Inferior parietal cortex (tissue), 1 donor: ENCODE results near the gene PREX1.
"Not testable (repeated sequence)": the region's sequence is repeated elsewhere in the genome, so short reads cannot be mapped to it uniquely, and the experiment has no call there.

ENCODE experiments used
- DNase-seq: peaks from one replicate; pipeline ENCODE4 v3.0.0-alpha.2; 2016; ENCODE audit errors: extremely low spot score

The PREX1 gene

GRCh38 chr20:48773837-48774418 is 53.9 kb downstream of the PREX1 start:
- DNase-seq: no peak

GRCh38 chr20:48772183-48772976 is 55.4 kb downstream of the PREX1 start:
- DNase-seq: no peak

DNA sequence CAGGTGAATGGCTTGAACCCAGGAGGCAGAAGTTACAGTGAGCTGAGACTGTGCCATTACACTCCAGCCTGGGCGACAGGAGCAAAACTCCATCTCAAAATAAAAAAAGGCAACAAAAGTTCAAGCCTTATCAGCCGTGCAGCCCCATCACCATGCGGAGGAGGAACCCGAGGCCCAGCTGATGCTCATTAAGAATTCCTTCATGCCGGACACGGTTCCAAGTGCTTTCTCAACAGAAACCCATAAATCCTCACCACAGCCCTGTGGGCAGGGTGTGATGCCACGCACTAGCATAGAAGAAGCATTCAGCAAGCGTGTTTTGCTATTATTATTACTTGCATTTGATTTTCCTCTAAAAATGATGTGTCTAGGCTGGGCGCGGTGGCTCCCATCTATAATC is 56.3 kb downstream of the PREX1 start:
- DNase-seq: no peak

DNA sequence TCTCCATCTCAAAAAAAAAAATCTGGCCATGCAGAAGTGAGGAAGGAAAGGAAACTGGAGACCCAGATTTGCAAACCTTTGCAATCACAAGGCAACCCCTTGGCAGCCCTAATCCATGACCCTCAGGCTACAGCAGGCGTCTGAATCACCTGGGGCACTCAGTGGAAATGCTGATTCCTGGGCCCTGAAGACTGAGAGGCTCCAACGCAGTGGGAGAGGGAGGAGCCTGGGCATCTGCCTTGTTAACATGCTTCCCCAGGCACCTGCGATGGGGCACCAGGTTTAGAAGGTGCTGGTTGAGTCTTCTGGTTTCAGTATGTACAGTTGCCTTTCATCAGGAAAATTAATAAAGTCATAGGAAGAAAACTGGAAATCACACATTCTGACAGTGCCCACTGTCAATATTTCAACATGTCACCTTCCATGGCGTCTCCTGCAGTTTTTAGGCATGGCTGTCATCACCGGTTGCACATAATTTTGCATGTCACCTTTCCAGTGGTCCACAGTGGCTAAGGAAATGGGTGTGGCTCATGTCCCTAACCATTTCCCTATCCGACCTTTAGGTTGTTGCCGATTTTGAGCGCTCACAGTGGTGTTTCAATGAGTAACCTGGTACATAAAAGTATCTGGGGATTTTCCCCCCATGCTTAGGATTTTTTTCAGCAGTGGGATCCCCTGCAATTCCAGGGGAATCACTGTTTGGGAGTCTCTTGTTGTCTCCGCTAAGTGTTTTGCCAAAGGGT is 56.9 kb downstream of the PREX1 start:
- DNase-seq: no peak

DNA sequence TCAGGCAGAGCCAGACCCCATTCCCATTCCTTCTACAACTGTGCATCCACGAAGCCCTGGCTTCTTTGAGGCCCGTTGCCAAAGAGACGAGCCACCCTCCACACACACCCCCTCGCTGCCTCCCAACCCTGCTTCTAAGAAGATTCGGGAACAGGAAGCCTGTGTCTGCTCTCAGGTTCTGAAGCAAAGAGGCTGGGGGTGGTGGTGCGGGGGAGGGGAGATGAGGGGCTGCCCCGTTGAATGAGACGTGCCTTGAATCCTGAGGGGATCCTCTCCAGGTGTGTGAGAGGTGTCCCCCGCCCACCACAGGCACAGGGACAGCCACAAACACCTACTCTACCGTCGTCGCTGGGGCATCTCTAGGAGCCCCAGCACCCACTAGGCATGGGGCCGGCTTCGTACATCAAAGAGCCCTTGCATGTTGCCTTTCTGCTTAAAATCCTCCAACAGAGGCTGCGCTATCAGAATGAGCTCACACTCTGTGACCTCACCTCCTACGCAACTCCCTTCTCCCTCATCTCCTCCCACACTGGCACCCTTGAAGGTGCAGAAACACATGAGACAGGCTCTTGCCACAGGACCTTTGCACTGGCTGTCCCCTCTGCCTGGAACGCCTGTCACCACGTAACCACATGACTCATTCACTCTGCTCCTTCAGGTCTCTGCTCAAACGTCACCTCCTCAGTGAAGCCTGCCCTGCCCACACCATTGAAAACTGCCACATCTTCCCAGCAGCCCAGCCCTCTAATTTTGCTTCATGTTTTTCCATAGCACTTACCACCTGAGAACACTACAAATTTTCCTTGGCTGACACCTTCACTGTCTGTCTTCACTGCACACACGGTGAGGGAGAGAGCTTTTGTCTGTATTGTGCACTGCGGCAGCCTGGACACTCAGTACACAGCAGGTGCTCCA is 58.5 kb downstream of the PREX1 start:
- no peak for DNase-seq

GRCh38 chr20:48766961-48767960 is 60.5 kb downstream of the PREX1 start:
- no peak for DNase-seq

GRCh38 chr20:48766205-48766604 is 61.6 kb downstream of the PREX1 start:
- DNase-seq: no peak

- no peak for DNase-seq
Observed at GRCh38 chr20:48765359-48765758, 62.4 kb downstream of the PREX1 start.

GRCh38 chr20:48763216-48763914 is 64.4 kb downstream of the PREX1 start:
- no peak for DNase-seq

DNA sequence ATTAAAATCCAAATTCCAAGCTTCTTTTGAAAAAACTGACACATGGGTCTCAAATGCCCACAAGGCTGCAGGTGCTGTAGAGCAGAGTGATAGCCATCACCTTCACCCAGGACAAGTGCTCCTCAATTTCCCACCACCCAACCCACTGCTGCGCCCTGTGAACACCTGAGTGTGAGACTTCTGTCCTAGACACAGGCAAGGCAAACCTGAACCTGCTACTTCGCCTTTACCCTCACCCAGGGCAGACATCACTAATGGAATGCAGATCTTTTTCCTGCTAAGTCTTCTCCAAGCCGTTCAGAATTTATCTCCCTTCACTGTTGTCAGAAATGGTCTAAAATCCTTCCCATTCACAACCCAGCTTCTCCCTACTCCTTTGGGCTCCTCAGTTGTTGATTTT is 65.9 kb downstream of the PREX1 start:
- no peak for DNase-seq

DNA sequence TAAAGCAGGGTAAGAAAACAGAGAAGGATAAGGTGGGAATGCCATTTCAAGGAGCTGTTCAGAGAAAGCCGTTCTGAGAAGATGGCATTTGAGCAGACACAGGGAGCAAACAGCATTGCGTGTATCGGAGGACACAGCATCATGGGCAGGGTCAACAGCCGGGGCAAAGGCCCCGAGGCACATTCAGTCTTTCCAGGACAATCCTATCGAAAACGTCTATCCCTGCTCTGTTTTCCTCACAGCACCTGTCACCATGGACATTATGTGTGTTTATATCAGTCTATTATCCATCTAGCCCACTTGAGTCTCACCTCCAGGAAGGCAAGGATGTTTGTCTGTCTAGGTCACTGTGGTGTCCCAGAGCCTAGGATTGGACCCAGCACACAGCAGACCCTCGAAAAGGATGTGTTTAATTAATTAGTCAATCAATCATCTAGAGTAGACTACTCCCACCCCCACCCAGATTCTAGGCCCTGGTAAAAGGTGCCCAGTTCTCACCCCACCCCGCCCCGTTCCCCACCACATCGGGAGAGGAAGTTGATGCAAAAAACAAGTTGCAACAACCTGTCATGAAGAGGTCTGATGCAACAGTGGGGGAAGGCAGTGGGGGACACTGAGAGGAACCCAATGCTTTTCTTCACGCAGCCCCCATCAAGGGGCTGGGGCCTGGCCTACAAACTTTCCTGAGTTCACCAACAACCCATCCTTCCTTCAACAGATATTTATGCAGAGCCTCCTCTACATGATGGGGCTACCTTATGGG is 66.6 kb downstream of the PREX1 start:
- DNase-seq: no peak

DNA sequence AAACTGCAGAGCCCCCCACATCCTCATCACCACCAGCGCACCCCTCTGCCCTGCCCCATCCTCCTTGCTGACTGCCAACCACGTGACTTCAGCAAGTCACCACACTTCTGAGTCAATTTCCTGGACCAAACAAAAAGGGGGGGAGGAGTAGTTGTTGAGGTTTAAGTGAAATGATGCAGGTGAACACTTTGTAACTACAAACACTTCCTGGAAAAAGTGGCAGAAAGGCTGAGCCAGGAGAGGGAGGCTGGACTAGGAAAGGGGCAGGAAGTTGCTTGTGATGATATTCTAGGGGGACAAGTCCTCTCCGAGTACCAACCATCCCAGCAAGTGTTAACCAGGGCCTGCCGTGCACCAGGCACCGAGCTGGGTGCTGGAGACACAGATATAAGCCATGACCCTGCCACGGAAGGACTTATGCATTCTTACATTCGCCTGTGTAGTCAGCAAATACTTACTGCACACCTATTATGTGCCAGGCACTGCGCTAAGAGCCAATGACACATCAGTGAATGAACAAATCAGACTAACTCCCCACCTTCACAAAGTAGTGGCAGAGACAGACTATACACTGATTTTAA is 67.3 kb downstream of the PREX1 start:
- no peak for DNase-seq

DNA sequence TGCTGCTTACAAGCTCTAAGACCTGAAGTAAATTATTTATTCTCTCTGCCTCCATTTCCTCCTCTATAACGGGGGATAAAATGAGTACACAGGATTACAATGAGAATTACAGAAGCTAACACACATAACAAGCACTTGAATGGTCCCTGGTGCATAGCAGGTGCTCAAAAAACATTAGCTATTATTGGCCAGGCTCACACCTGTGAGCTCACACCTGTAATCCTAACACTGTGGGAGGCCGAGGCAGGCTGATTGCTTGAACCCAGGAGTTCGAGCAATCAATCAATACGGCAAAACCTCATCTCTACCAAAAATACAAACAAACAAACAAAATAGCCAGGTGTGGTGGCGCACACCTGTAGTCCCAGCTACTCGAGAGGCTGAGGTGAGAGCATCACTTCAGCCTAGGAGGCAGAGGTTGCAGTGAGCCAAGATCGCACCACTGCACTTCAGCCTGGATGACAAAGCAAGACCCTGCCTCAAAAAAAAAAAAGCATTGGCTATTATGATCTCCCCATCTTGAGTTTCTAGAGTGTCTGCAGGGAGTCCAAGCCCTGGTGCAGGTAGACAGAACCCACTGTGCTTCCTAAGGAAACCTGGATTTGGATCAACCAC is 68.1 kb downstream of the PREX1 start:
- DNase-seq: no peak

- no peak for DNase-seq
Observed at GRCh38 chr20:48758206-48758820, 69.5 kb downstream of the PREX1 start.

GRCh38 chr20:48756774-48757173 is 71.0 kb downstream of the PREX1 start:
- DNase-seq: not testable (repeated sequence)

DNA sequence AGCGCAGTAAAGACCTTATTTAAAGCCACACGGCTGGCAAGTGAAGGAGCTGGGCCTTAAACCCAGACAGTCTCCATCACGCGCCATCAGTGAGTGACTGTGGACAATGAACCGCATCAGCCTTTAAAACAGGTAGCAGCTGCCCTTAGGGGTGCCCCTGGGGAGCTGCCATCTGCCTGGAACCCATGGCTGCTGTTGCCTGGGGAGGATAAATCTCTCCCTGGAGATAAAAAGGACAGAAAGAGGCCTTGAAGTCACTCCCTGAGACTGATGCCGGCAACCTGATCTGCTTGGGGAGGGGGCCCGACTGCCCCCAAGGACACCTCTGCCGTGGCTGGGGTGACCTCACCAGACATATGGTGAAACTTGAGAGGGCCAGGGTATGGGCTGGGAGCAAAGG is 73.5 kb downstream of the PREX1 start:
- DNase-seq: no peak

- no peak for DNase-seq
Observed at GRCh38 chr20:48752963-48753362, 74.8 kb downstream of the PREX1 start.

DNA sequence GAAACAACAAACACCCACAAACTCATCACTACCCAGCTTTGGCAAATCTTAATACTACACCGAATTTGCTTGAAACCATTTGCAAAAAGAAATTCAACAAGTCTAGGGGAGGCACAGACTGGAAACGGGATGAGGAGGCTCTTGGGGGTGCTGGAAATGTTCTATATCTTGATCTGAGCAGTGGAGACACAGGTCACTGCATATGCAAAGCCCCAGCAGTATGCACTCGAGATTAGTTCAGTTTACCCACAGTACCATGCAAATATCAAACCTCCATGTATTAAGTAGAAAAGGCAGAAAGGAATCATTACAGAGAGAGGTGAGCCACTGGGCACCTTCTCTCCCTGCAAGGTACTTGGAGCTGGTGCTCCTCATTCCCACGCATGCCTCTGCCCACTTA is 75.9 kb downstream of the PREX1 start:
- no peak for DNase-seq
